ENCODE results near the gene IFI16.
"Not testable (repeated sequence)": the region's sequence is repeated elsewhere in the genome, so short reads cannot be mapped to it uniquely, and the experiment has no call there.

Gene IFI16

GRCh38 chr1:159009704-159010361, at the start of gene IFI16:
Gene IFI16, plus strand, starts transcription at chr1:159009907. Its CDS starts 4,774 bp downstream, at chr1:159014681.
- DNase-seq (ENCODE audit: low read depth) = peak; percentile 99

DNA sequence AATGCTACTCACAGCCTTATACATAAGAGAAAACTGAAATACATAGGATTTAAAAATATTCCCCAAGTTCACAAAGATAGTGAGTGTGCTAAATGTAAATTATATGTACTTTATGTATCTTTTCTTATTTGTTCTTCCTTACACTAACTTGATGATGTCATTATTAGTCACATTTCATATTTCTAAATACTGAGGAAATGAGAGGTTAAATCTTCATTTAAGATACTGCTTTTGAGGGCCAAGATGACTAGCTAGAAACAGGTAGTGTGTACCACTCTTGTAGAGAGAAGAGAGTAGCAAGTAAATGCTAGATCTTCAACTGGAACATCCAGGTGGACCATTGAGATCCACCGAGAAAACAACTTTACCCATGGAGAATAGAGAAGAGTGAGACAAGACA, 48.5 kb upstream of the IFI16 start:
- DNase-seq (ENCODE audit: low read depth) = no peak

DNA sequence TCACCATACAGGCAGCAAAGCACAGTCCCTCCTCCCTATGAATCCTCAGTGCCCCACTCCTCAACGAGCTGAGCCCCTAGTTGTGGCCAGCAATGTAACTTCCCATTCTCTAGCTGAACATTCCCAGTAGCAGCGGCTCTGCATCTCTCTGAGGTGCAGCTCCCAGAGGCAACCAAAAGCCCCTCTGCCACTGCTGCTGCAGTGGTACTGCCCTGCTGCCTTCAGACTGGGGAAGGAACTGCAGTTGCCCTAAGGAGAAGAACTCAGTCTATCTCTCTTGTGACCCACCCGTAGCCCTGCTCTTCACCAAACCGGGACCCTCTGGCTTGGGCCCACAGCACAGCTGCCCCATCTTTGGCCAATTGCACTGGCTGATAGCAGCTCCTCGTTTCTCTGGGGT, 46.7 kb upstream of the IFI16 start:
- no peak for DNase-seq (ENCODE audit: low read depth)

- no peak for DNase-seq (ENCODE audit: low read depth)
Observed at GRCh38 chr1:158969166-158969565, 40.5 kb upstream of the IFI16 start.

DNA sequence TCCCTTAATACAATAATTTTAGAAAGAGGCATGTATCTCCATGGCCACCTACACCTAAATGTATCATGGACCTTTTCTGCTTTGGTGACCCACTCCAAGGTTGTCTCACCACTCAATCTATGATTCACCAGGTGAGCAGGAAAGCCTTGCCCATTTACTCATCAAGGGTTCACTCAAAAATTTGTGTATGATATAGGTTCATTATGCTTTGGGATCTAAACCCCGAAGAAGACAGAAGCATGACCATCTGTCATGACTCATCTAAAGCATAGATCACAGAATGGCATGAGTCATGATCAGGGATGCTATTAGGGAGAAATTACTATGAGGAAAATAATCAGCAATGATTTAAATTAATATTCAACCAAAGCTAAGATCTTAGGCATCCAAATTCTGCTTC, 39.9 kb upstream of the IFI16 start:
- DNase-seq (ENCODE audit: low read depth) = no peak

- DNase-seq (ENCODE audit: low read depth) = peak; percentile 32
Observed at GRCh38 chr1:158972841-158973240, 36.9 kb upstream of the IFI16 start.

GRCh38 chr1:158976219-158976618, 33.5 kb upstream of the IFI16 start:
- DNase-seq (ENCODE audit: low read depth) = no peak

DNA sequence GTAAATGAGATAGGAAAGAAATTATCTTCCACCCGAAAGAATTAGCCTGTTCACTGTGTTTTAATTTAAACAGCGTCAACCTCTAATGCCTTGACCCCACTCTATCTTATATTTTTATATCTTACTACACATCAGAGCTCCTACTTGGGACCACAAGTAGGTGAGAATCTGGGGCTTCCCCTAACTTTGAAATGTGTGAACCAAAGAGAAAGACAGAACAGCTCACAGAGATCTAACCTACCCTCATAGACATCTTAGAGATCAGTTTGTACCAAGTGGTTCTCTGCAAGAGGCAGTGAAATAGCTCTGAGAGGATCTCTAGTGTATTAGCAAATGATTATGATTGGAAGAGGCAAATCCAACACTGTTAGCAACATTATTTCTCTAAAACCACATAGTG, 31.0 kb upstream of the IFI16 start:
- DNase-seq (ENCODE audit: low read depth) = no peak

DNA sequence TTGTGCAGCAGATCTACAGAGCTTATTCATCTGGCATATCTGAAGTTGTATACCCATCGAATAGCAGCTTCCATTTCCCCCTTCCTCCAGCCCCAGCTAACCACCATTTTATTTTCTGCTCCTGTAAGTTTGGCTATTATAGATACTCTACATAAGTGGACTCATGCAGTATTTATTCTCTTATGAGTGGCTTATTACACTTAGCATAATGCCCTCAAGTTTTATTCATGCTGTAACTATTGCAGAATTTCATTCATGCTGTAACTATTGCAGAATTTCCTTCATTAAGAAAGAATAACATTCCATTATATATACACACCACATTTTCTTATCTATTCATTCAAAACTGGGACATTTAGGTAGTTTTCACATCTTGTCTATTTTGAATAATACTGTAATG, 30.5 kb upstream of the IFI16 start:
- peak; percentile 13 for DNase-seq (ENCODE audit: low read depth)

GRCh38 chr1:158983235-158983634, 26.5 kb upstream of the IFI16 start:
- no peak for DNase-seq (ENCODE audit: low read depth)

GRCh38 chr1:158984386-158984785, 25.3 kb upstream of the IFI16 start:
- DNase-seq (ENCODE audit: low read depth) = no peak

DNA sequence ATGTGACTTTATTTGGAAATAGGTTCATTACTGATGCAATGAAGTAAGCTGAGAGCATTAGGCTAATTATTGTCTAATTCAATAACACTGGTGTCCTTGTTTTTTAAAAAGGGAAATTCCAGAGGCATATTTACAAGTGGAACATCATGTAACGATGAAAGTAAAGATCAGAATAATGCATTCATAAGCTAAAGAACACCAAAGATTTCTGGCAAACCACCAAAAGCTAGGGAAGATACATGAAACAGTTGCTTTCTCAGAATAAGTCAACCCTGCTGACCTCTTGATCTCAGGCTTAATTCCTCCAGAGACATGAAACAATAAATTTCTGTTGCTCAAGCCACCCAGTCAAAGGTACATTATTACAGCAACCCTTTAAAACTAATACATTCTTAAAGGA, 20.3 kb upstream of the IFI16 start:
- DNase-seq (ENCODE audit: low read depth) = peak; percentile 63

DNA sequence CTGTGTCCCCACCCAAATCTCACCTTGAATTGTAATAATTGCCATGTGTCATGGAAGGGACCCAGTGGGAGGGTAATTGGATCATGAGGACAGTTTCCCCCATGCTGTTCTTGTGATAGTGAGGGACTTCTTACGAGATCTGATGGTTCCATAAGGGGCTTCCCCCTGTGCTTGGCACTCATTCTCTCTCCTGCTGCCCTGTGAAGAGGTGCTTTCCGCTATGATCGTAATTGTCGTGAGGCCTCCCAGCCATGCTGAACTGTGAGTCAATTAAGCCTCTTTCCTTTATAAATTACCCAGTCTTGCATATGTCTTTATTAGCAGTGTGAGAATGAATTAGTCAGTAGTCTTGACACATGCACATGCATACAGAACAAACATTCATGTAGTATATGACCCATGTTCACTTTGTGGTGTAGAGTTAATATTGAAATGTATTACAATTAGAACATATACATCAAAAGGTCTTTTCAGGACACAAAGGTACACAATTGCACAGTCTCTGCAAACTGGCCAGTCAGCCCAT, 16.9 kb upstream of the IFI16 start:
- no peak for DNase-seq (ENCODE audit: low read depth)

- no peak for DNase-seq (ENCODE audit: low read depth)
Observed at GRCh38 chr1:158996998-158997397, 12.7 kb upstream of the IFI16 start.

DNA sequence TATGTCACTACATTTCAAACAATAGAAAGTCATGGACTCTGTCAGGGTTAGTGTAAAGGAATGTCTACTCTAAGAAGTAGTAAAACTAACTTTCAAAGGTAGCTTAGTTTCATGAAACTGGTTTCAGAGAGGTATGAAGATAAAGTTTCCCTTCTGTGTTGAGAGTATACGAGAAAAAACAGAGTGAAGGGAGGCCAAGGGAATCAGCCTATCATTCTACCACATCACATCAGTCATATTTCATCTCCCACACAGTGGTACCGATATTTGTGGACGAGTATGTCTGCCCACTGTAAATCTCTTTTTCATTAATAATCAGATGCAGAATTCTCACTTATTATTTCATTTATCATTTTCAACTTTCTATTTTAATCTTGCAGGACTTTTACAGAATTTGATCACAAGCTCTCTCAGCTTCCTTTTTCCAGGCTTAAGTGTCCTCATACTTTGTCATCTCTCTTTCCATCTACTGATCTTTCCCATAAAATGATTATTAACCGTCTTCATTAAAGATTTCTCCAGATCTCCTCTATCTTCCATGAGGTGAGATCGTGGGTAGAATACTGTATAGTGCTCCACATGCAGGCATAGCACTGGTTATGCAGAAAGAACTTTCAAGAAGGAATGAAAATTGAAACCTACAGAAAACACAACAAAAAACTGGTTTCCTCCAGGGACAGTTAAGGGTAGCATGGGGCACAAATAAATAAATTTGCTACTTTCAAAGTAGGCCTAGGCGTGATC, 11.5 kb upstream of the IFI16 start:
- no peak for DNase-seq (ENCODE audit: low read depth)

DNA sequence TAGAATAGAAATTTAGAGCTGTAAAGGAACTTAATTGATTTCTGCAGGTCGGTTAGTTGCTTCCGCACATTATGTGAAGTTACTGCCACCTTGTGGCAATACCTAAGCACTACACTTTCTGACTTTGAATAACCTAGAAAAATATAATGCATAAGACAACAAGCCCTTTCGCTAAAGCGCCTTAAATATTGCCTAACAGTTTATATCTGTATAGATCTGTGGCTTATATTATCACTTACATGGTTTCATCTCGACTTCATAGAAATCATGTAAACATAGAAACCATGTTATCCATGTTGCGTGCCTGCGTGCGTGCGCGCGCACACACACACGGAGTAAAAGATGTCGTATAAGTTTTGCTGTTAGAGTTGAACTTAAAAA, 10.9 kb upstream of the IFI16 start:
- peak; percentile 53 for DNase-seq (ENCODE audit: low read depth)

DNA sequence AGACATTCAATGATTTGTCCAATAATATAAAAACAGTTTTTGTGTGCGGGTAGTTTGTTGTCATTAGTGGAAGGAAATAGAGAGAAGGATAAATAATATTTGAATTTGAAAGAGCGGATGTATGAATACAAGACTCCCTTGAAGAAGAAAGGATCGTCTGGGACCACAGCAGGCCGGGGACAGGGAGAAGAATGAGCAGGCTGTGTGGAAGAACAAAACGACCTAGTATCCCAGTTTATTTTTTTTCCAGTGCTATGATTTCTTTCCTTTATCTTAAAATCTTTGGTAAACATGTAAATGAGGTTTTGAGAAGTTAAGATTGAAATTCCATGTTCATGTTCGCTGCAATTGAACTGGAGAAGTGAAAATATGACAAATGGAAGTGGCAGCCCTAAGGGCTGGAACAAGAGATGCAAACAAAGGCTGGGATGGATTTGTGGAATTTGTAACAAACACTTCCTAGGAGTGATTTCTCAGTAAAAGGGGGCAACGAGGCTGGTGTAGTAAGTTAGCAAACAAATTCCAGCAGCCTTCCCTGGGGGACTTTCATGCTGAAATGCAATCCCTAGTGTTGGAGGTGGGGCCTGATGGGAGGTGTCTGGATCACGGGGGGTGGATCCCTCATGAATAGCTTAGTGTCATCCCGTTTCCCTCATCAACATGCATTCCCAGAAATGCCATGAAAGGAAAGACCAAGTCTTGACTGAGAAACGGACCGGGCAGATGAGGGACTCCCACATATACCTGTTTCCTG, 10.2 kb upstream of the IFI16 start:
- DNase-seq (ENCODE audit: low read depth) = peak; percentile 96

GRCh38 chr1:159000070-159000409, 9.7 kb upstream of the IFI16 start:
- DNase-seq (ENCODE audit: low read depth) = no peak

GRCh38 chr1:159000625-159001024, 9.1 kb upstream of the IFI16 start:
- DNase-seq (ENCODE audit: low read depth) = peak; percentile 91

GRCh38 chr1:159005161-159005560, 4.5 kb upstream of the IFI16 start:
- DNase-seq (ENCODE audit: low read depth) = peak; percentile 48

GRCh38 chr1:159005676-159006075, 4.0 kb upstream of the IFI16 start:
- DNase-seq (ENCODE audit: low read depth) = peak; percentile 28

DNA sequence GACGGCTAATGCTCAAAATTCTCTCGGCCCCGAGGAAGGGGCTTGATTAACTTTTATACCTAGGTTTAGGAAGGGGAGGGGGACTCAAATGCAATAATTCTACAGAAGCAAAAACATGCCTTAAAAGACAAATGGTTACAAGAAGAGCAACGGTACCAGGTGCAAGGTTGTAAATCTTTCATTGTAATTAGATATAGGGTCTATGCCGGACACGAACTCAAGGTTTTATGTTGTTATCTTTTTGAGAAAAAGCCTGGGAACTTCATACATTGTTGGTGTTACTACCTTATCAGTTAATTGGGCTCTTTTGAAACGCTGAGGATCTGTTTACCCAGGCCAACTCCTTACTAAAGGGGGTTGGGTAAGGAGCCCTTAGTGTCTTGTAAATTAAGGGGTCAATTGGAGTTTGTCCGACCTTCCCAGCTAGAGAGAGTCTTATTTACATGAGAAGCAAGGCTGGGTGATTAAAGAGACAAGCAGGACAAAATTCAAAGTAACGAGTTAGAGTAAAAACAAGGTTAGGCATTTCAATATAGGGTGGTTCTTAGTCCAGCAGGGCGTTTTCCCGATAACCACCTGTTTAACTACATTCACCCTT, 3.4 kb upstream of the IFI16 start:
- not testable (repeated sequence) for DNase-seq (ENCODE audit: low read depth)

- DNase-seq (ENCODE audit: low read depth) = no peak
Observed at GRCh38 chr1:159007726-159008125, 2.0 kb upstream of the IFI16 start.
